Psoas muscle (tissue), 8 donors: Measurements from ENCODE around the gene CAPN14. TPM values are rescaled to one million over a fixed set of nuclear protein-coding genes. Genes with fewer than 3 reads are reported as not detected.

Source experiments
- ATAC-seq, 4 donors: fragments of 200-7000 bp; cut with Tn5 transposase; one replicate each; pipeline ENCODE4 v1.9.1; 2020; ENCODE audit warnings: moderate library complexity in 3 of 4, mild to moderate bottlenecking in 2 of 4
- DNase-seq, 2 donors: peaks; one replicate each; pipeline ENCODE4 v3.0.0-alpha.2; 2020
- H3K27ac ChIP-seq: fragments of 200-600 bp; one replicate; pipeline ENCODE4 v1.8.0; 2022
- H3K27me3 ChIP-seq, 3 donors: fragments of 200-600 bp in 1 of 3; one replicate each; pipeline versions ENCODE4 v1.6.1 to v1.8.0; 2013 to 2022; ENCODE audit warnings: low read length in 2 of 3, mild to moderate bottlenecking in 2 of 3, moderate library complexity in 1 of 3; ENCODE audit not compliant: insufficient read depth in 3 of 3
- H3K36me3 ChIP-seq, 2 donors: fragments of 200-600 bp in 1 of 2; one replicate each; pipeline versions ENCODE4 v1.6.1 to v1.8.0; 2013 to 2022; ENCODE audit warnings: low read depth in 1 of 2, mild to moderate bottlenecking in 1 of 2, moderate library complexity in 1 of 2; ENCODE audit not compliant: insufficient read depth in 1 of 2
- H3K4me1 ChIP-seq: fragments of 200-600 bp; one replicate; pipeline ENCODE4 v1.8.0; 2022
- H3K4me3 ChIP-seq: fragments of 200-600 bp; one replicate; pipeline ENCODE4 v1.8.0; 2022; ENCODE audit warnings: mild to moderate bottlenecking
- H3K9me3 ChIP-seq: fragments of 200-600 bp; one replicate; pipeline ENCODE4 v1.8.0; 2022
- WGBS, 3 donors: extraction: QIAGEN DNeasy Blood & Tissue Kit; methylation state at CpG; one replicate each; pipeline versions ENCODE4 v1.1.6 to v1.1.7; 2013; 5-methylcytosine and 5-hydroxymethylcytosine counted together
- intact Hi-C, 2 donors: fragments of 100-400 bp; cut with DNase I; formaldehyde crosslinking; loops; one replicate each; pipeline versions ENCODE4 v1.11.0 to v1.14.2; 2022
- polyA plus RNA-seq, 3 donors: library from polyadenylated mRNA; stranded (reverse); fragments of 200-250 nt; gene quantifications; one replicate each; pipeline ENCODE4 v1.2.3, GENCODE V29; 2013
- total RNA-seq, 4 donors: library from RNA; stranded (reverse); fragmentation: NEBNext Ultra II Directional in 2 of 4; extraction: Animal tissue kit (Norgen Biotek cat#: 25700) in 2 of 4; gene quantifications; one replicate each; pipeline versions ENCODE4 v1.2.1 to v1.2.4, GENCODE V29; 2021 to 2023
- TF ChIP-seq, protein P1 (sequence below): fragments of 200-600 bp; IDR thresholded peaks from one replicate; pipeline ENCODE4 v1.8.0; 2022; ENCODE audit warnings: antibody characterized with exemption
- donor health status: healthy with polysubstance abuse.
- donor health status: DM: no; HTN: no; CAD: no; lungs with moderate emphysema.
- donor health status: Bipolar disorder and iron deficiency.
- donor health status: healthy.
- donor health status: DM: yes; HTN: yes; CAD: no.
- donor health status: DM: no; HTN: no; CAD: no.
- donor health status: DM: no; HTN: no; CAD: no.
- donor health status: DM: yes; HTN: yes; CAD: no.

The CAPN14 gene
- total and polyA plus RNA-seq, 7 donors, result 0.01 to 0.13 (median 0.03) TPM; not detected in 3

DNA sequence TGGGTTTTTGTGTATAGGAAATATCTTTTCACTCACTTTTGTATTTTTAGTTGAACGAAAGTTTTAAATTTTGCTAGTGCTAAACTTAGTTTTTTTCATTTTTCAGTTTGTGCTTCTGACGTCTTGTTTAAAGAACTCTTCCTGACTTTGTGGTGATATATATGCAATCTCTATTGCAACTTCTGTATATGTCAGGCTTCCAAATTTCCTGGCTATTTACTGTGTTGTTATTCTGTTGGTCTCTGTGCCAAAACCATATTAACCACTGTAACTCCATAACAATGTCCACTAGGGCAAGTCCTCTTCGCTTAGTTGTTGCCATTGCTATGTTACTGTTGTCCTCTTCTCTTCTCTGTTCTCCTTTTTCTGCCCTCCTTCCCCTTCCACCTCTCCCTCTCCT is 13.4 kb upstream of the CAPN14 start:
- DNase-seq, result no peak
- Histone ChIP-seq H3K4me3 (no peak overlapping the region), H3K27ac (no peak overlapping the region), H3K27me3 (peaks cover 0 to 28% (median 0%) of the 10 kb centered on the region in 3 donors), H3K36me3 (no peaks in the 10 kb centered on the region), H3K9me3 (no peaks in the 10 kb centered on the region), H3K4me1 (peaks cover 16% of the 10 kb centered on the region)
- intact Hi-C loops, result no loop called here
- TF ChIP-seq, protein P1, sequence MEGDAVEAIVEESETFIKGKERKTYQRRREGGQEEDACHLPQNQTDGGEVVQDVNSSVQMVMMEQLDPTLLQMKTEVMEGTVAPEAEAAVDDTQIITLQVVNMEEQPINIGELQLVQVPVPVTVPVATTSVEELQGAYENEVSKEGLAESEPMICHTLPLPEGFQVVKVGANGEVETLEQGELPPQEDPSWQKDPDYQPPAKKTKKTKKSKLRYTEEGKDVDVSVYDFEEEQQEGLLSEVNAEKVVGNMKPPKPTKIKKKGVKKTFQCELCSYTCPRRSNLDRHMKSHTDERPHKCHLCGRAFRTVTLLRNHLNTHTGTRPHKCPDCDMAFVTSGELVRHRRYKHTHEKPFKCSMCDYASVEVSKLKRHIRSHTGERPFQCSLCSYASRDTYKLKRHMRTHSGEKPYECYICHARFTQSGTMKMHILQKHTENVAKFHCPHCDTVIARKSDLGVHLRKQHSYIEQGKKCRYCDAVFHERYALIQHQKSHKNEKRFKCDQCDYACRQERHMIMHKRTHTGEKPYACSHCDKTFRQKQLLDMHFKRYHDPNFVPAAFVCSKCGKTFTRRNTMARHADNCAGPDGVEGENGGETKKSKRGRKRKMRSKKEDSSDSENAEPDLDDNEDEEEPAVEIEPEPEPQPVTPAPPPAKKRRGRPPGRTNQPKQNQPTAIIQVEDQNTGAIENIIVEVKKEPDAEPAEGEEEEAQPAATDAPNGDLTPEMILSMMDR, result no peak
- WGBS, 3 donors, result 87 to 91% (median 88%) methylated on average over 3 of the region's 3 CpGs
- ATAC-seq, result no peak

- no peaks in the 10 kb centered on the region for H3K36me3 ChIP-seq
- peaks cover 0 to 24% (median 0%) of the 10 kb centered on the region in 3 donors for H3K27me3 ChIP-seq
- no peak overlapping the region for H3K4me3 ChIP-seq
- 72 to 75% (median 72%) methylated on average over 3 of the region's 3 CpGs for WGBS, 3 donors
- H3K9me3 ChIP-seq, result no peaks in the 10 kb centered on the region
- no peak overlapping the region for H3K27ac ChIP-seq
- ATAC-seq, result no peak
- intact Hi-C loops, result no loop called here
- peaks cover 5% of the 10 kb centered on the region for H3K4me1 ChIP-seq
- TF ChIP-seq, protein P1, result no peak
- no peak for DNase-seq
These were observed 11.4 kb upstream of the CAPN14 start for GRCh38 chr2:31228717-31229116.

- H3K4me3 ChIP-seq, result no peak overlapping the region
- DNase-seq (no peak), ATAC-seq (no peak)
- intact Hi-C loops, result no loop called here
- H3K27me3 ChIP-seq, result peaks cover 0 to 24% (median 0%) of the 10 kb centered on the region in 3 donors
- H3K27ac ChIP-seq, result no peak overlapping the region
- 86 to 91% (median 87%) methylated on average over 10 of the region's 10 CpGs for WGBS, 3 donors
- no peaks in the 10 kb centered on the region for H3K9me3 ChIP-seq
- H3K4me1 ChIP-seq, result no peaks in the 10 kb centered on the region
- H3K36me3 ChIP-seq, result no peaks in the 10 kb centered on the region
- TF ChIP-seq, protein P1, result no peak
These were observed 10.4 kb upstream of the CAPN14 start for GRCh38 chr2:31227711-31228125.

GRCh38 chr2:31227110-31227509 is 9.8 kb upstream of the CAPN14 start:
- DNase-seq, result no peak
- Histone ChIP-seq H3K4me1 (no peaks in the 10 kb centered on the region), H3K9me3 (no peaks in the 10 kb centered on the region), H3K36me3 (no peaks in the 10 kb centered on the region), H3K4me3 (no peak overlapping the region), H3K27me3 (peaks cover 0 to 27% (median 0%) of the 10 kb centered on the region in 3 donors), H3K27ac (no peak overlapping the region)
- TF ChIP-seq, protein P1, result no peak
- no peak for ATAC-seq
- intact Hi-C loops, result no loop called here
- WGBS, 3 donors, result 42 to 47% (median 46%) methylated on average over 6 of the region's 6 CpGs

GRCh38 chr2:31226266-31226665 is 9.0 kb upstream of the CAPN14 start:
- Histone ChIP-seq H3K9me3 (no peaks in the 10 kb centered on the region), H3K36me3 (no peaks in the 10 kb centered on the region), H3K4me1 (no peaks in the 10 kb centered on the region), H3K27me3 (peaks cover 0 to 29% (median 0%) of the 10 kb centered on the region in 3 donors), H3K27ac (no peak overlapping the region), H3K4me3 (no peak overlapping the region)
- WGBS, 3 donors, result 31 to 42% (median 39%) methylated on average over 2 of the region's 2 CpGs
- DNase-seq, result no peak
- no peak for ATAC-seq
- TF ChIP-seq, protein P1, result no peak
- intact Hi-C loops, result no loop called here
